ENCODE data around the gene DIAPH1.

The DIAPH1 gene

GRCh38 chr5:141529873-141530272 lies 88.9 kb downstream of the DIAPH1 start:
- no peak overlapping the region for H3K4me3 ChIP-seq (ENCODE audit: extremely low read depth, insufficient read depth, low read length, poor library complexity, severe bottlenecking)
- peaks cover 8% of the 10 kb centered on the region for H3K4me1 ChIP-seq (ENCODE audit: control insufficient read depth, insufficient read depth, low read length, poor library complexity, severe bottlenecking)
- H3K9me3 ChIP-seq (ENCODE audit: control insufficient read depth, low read length) = no peaks in the 10 kb centered on the region
- H3K36me3 ChIP-seq (ENCODE audit: control insufficient read depth, insufficient read depth, low read length) = peaks cover 78% of the 10 kb centered on the region
- 94 to 95% methylated on average over 7 of the region's 7 CpGs for WGBS, 2 experiments (ENCODE audit: insufficient coverage in 2 of 2)
- no peak overlapping the region for H3K27ac ChIP-seq (ENCODE audit: low read depth, low read length, severe bottlenecking)

GRCh38 chr5:141529002-141529401 lies 89.8 kb downstream of the DIAPH1 start:
- Histone ChIP-seq H3K9me3 (ENCODE audit: control insufficient read depth, low read length) (no peaks in the 10 kb centered on the region), H3K4me3 (ENCODE audit: extremely low read depth, insufficient read depth, low read length, poor library complexity, severe bottlenecking) (no peak overlapping the region), H3K36me3 (ENCODE audit: control insufficient read depth, insufficient read depth, low read length) (peaks cover 74% of the 10 kb centered on the region), H3K27ac (ENCODE audit: low read depth, low read length, severe bottlenecking) (no peak overlapping the region), H3K4me1 (ENCODE audit: control insufficient read depth, insufficient read depth, low read length, poor library complexity, severe bottlenecking) (peaks cover 15% of the 10 kb centered on the region)
- 94 to 100% methylated on average over 2 of the region's 5 CpGs for WGBS, 2 experiments (ENCODE audit: insufficient coverage in 2 of 2)

- Histone ChIP-seq H3K9me3 (ENCODE audit: control insufficient read depth, low read length) (no peaks in the 10 kb centered on the region), H3K36me3 (ENCODE audit: control insufficient read depth, insufficient read depth, low read length) (peaks cover 74% of the 10 kb centered on the region), H3K27ac (ENCODE audit: low read depth, low read length, severe bottlenecking) (no peak overlapping the region), H3K4me1 (ENCODE audit: control insufficient read depth, insufficient read depth, low read length, poor library complexity, severe bottlenecking) (peaks cover 21% of the 10 kb centered on the region), H3K4me3 (ENCODE audit: extremely low read depth, insufficient read depth, low read length, poor library complexity, severe bottlenecking) (no peak overlapping the region)
- WGBS, 2 experiments (ENCODE audit: insufficient coverage in 2 of 2) = 95 to 98% methylated on average over 10 of the region's 11 CpGs
Observed at GRCh38 chr5:141528291-141528984, 90.4 kb downstream of the DIAPH1 start.

- Histone ChIP-seq H3K9me3 (ENCODE audit: control insufficient read depth, low read length) (no peaks in the 10 kb centered on the region), H3K4me3 (ENCODE audit: extremely low read depth, insufficient read depth, low read length, poor library complexity, severe bottlenecking) (no peak overlapping the region), H3K4me1 (ENCODE audit: control insufficient read depth, insufficient read depth, low read length, poor library complexity, severe bottlenecking) (peaks cover 31% of the 10 kb centered on the region), H3K27ac (ENCODE audit: low read depth, low read length, severe bottlenecking) (no peak overlapping the region), H3K36me3 (ENCODE audit: control insufficient read depth, insufficient read depth, low read length) (peaks cover 77% of the 10 kb centered on the region)
- 89 to 100% methylated on average over 1 of the region's 1 CpG for WGBS, 2 experiments (ENCODE audit: insufficient coverage in 2 of 2)
Observed at GRCh38 chr5:141527426-141527825, 91.4 kb downstream of the DIAPH1 start.

- peaks cover 46% of the 10 kb centered on the region for H3K4me1 ChIP-seq (ENCODE audit: control insufficient read depth, insufficient read depth, low read length, poor library complexity, severe bottlenecking)
- 94 to 95% methylated on average over 3 to 7 of the region's 7 CpGs for WGBS, 2 experiments (ENCODE audit: insufficient coverage in 2 of 2)
- H3K4me3 ChIP-seq (ENCODE audit: extremely low read depth, insufficient read depth, low read length, poor library complexity, severe bottlenecking) = no peak overlapping the region
- no peaks in the 10 kb centered on the region for H3K9me3 ChIP-seq (ENCODE audit: control insufficient read depth, low read length)
- peak overlapping the region; percentile 89 for H3K27ac ChIP-seq (ENCODE audit: low read depth, low read length, severe bottlenecking)
- H3K36me3 ChIP-seq (ENCODE audit: control insufficient read depth, insufficient read depth, low read length) = peaks cover 64% of the 10 kb centered on the region
Observed at GRCh38 chr5:141525653-141526052, 93.1 kb downstream of the DIAPH1 start.

- no peaks in the 10 kb centered on the region for H3K9me3 ChIP-seq (ENCODE audit: control insufficient read depth, low read length)
- 31 to 42% methylated on average over 6 to 9 of the region's 12 CpGs for WGBS, 2 experiments (ENCODE audit: insufficient coverage in 2 of 2)
- H3K27ac ChIP-seq (ENCODE audit: low read depth, low read length, severe bottlenecking) = peak overlapping the region; percentile 89
- peaks cover 53% of the 10 kb centered on the region for H3K4me1 ChIP-seq (ENCODE audit: control insufficient read depth, insufficient read depth, low read length, poor library complexity, severe bottlenecking)
- H3K36me3 ChIP-seq (ENCODE audit: control insufficient read depth, insufficient read depth, low read length) = peaks cover 68% of the 10 kb centered on the region
- H3K4me3 ChIP-seq (ENCODE audit: extremely low read depth, insufficient read depth, low read length, poor library complexity, severe bottlenecking) = no peak overlapping the region
Observed at GRCh38 chr5:141524604-141525597, 93.9 kb downstream of the DIAPH1 start.

- no peaks in the 10 kb centered on the region for H3K9me3 ChIP-seq (ENCODE audit: control insufficient read depth, low read length)
- peak overlapping the region; percentile 26 for H3K27ac ChIP-seq (ENCODE audit: low read depth, low read length, severe bottlenecking)
- no peak overlapping the region for H3K4me3 ChIP-seq (ENCODE audit: extremely low read depth, insufficient read depth, low read length, poor library complexity, severe bottlenecking)
- 96 to 97% methylated on average over 6 of the region's 8 CpGs for WGBS, 2 experiments (ENCODE audit: insufficient coverage in 2 of 2)
- peaks cover 59% of the 10 kb centered on the region for H3K4me1 ChIP-seq (ENCODE audit: control insufficient read depth, insufficient read depth, low read length, poor library complexity, severe bottlenecking)
- peaks cover 69% of the 10 kb centered on the region for H3K36me3 ChIP-seq (ENCODE audit: control insufficient read depth, insufficient read depth, low read length)
Observed at GRCh38 chr5:141523991-141524390, 94.8 kb downstream of the DIAPH1 start.

GRCh38 chr5:141522301-141522700 lies 96.5 kb downstream of the DIAPH1 start:
- Histone ChIP-seq H3K36me3 (ENCODE audit: control insufficient read depth, insufficient read depth, low read length) (peaks cover 68% of the 10 kb centered on the region), H3K4me3 (ENCODE audit: extremely low read depth, insufficient read depth, low read length, poor library complexity, severe bottlenecking) (no peak overlapping the region), H3K4me1 (ENCODE audit: control insufficient read depth, insufficient read depth, low read length, poor library complexity, severe bottlenecking) (peaks cover 74% of the 10 kb centered on the region), H3K27ac (ENCODE audit: low read depth, low read length, severe bottlenecking) (peak overlapping the region; percentile 94), H3K9me3 (ENCODE audit: control insufficient read depth, low read length) (no peaks in the 10 kb centered on the region)
- WGBS, 2 experiments (ENCODE audit: insufficient coverage in 2 of 2) = no CpG with 5 or more reads among the region's 2 CpGs

- Histone ChIP-seq H3K4me1 (ENCODE audit: control insufficient read depth, insufficient read depth, low read length, poor library complexity, severe bottlenecking) (peaks cover 74% of the 10 kb centered on the region), H3K4me3 (ENCODE audit: extremely low read depth, insufficient read depth, low read length, poor library complexity, severe bottlenecking) (no peak overlapping the region), H3K36me3 (ENCODE audit: control insufficient read depth, insufficient read depth, low read length) (peaks cover 68% of the 10 kb centered on the region), H3K27ac (ENCODE audit: low read depth, low read length, severe bottlenecking) (peak overlapping the region; percentile 94), H3K9me3 (ENCODE audit: control insufficient read depth, low read length) (no peaks in the 10 kb centered on the region)
- WGBS, 2 experiments (ENCODE audit: insufficient coverage in 2 of 2) = 43 to 45% methylated on average over 1 of the region's 2 CpGs
Observed at GRCh38 chr5:141521244-141521781, 97.5 kb downstream of the DIAPH1 start.

- peak overlapping the region; percentile 94 for H3K27ac ChIP-seq (ENCODE audit: low read depth, low read length, severe bottlenecking)
- peaks cover 79% of the 10 kb centered on the region for H3K4me1 ChIP-seq (ENCODE audit: control insufficient read depth, insufficient read depth, low read length, poor library complexity, severe bottlenecking)
- peaks cover 73% of the 10 kb centered on the region for H3K36me3 ChIP-seq (ENCODE audit: control insufficient read depth, insufficient read depth, low read length)
Observed at GRCh38 chr5:141519605-141520565, 98.9 kb downstream of the DIAPH1 start.

More at GRCh38 chr5:141519605-141520565, 98.9 kb downstream of the DIAPH1 start:
- WGBS, 2 experiments (ENCODE audit: insufficient coverage in 2 of 2) = 100% methylated on average over 1 of the region's 3 CpGs
- no peaks in the 10 kb centered on the region for H3K9me3 ChIP-seq (ENCODE audit: control insufficient read depth, low read length)
- no peak overlapping the region for H3K4me3 ChIP-seq (ENCODE audit: extremely low read depth, insufficient read depth, low read length, poor library complexity, severe bottlenecking)

All from mesodermal cell (in vitro differentiated cells).